ENCODE data around the gene ENPP6. TPM values are rescaled to one million over a fixed set of nuclear protein-coding genes. Genes with fewer than 3 reads are reported as not detected.
A peak's percentile ranks its signal among the peaks of the same experiment; 100 is the strongest.

The ENPP6 gene
- total RNA-seq, 6 experiments from 2014 or later, result not detected

GRCh38 chr4:184255361-184255760, 37.7 kb upstream of the ENPP6 start:
- no peak for TF ChIP-seq CTCF (IDR thresholded peaks at IDR 0.05)
- peaks cover 7% of the 10 kb centered on the region for H3K9me3 Mint-ChIP-seq

GRCh38 chr4:184253072-184253420, 35.4 kb upstream of the ENPP6 start:
- no peak overlapping the region for H3K4me3 Mint-ChIP-seq
- 0 out of 2 replicates have a peak, but pooled peaks cover 5% of the 10 kb centered on the region for H3K36me3 Mint-ChIP-seq (ENCODE audit: low read depth)
- peaks cover 15% of the 10 kb centered on the region for H3K27me3 Mint-ChIP-seq (ENCODE audit: insufficient read depth)
- DNase-seq, result no peak
- H3K4me1 Mint-ChIP-seq (ENCODE audit: low read depth), result no peaks in the 10 kb centered on the region
- peaks cover 7% of the 10 kb centered on the region for H3K9me3 Mint-ChIP-seq
- no peak overlapping the region for H3K27ac Mint-ChIP-seq
- 0 out of 2 replicates have a peak, but pooled peaks have one; percentile 1 for TF ChIP-seq CTCF (IDR thresholded peaks at IDR 0.05)

More at GRCh38 chr4:184255361-184255760, 37.7 kb upstream of the ENPP6 start:
- Mint-ChIP-seq H3K4me1 (ENCODE audit: low read depth) (peaks cover 6% of the 10 kb centered on the region), H3K27ac (no peak overlapping the region), H3K4me3 (no peak overlapping the region), H3K27me3 (ENCODE audit: insufficient read depth) (peaks cover 15% of the 10 kb centered on the region), H3K36me3 (ENCODE audit: low read depth) (0 out of 2 replicates have a peak, but pooled peaks cover 5% of the 10 kb centered on the region)
- no peak for DNase-seq

- 0 out of 2 replicates have a peak, but pooled peaks have one; percentile 25 for TF ChIP-seq CTCF (IDR thresholded peaks at IDR 0.05)
- Mint-ChIP-seq H3K4me1 (ENCODE audit: low read depth) (no peaks in the 10 kb centered on the region), H3K4me3 (no peak overlapping the region), H3K36me3 (ENCODE audit: low read depth) (0 out of 2 replicates have a peak, but pooled peaks cover 5% of the 10 kb centered on the region), H3K9me3 (peaks cover 7% of the 10 kb centered on the region), H3K27me3 (ENCODE audit: insufficient read depth) (peaks cover 10% of the 10 kb centered on the region), H3K27ac (no peak overlapping the region)
- DNase-seq, result no peak
Observed at GRCh38 chr4:184252136-184253071, 34.7 kb upstream of the ENPP6 start.

GRCh38 chr4:184251670-184251980, 34.0 kb upstream of the ENPP6 start:
- Mint-ChIP-seq H3K4me3 (no peak overlapping the region), H3K27ac (no peak overlapping the region), H3K9me3 (peaks cover 7% of the 10 kb centered on the region), H3K36me3 (ENCODE audit: low read depth) (0 out of 2 replicates have a peak, but pooled peaks cover 5% of the 10 kb centered on the region), H3K4me1 (ENCODE audit: low read depth) (no peaks in the 10 kb centered on the region), H3K27me3 (ENCODE audit: insufficient read depth) (peaks cover 9% of the 10 kb centered on the region)
- DNase-seq, result no peak
- TF ChIP-seq CTCF (IDR thresholded peaks at IDR 0.05), result no peak

- Mint-ChIP-seq H3K36me3 (ENCODE audit: low read depth) (0 out of 2 replicates have a peak, but pooled peaks cover 5% of the 10 kb centered on the region), H3K4me3 (no peak overlapping the region), H3K27ac (no peak overlapping the region), H3K4me1 (ENCODE audit: low read depth) (no peaks in the 10 kb centered on the region), H3K27me3 (ENCODE audit: insufficient read depth) (peaks cover 4% of the 10 kb centered on the region), H3K9me3 (peaks cover 7% of the 10 kb centered on the region)
- TF ChIP-seq CTCF (IDR thresholded peaks at IDR 0.05), result peak; percentile 87
- DNase-seq, result peak; percentile 37
Observed at GRCh38 chr4:184250795-184251669, 33.4 kb upstream of the ENPP6 start.
